GM21529 (cell line): ENCODE results near the gene HMGB2.

ENCODE experiments used
- ATAC-seq: cut with Tn5 transposase; IDR thresholded peaks from one replicate; pipeline ENCODE4 v1.9.1; 2021; ENCODE audit not compliant: unreplicated experiment

HMGB2 gene

DNA sequence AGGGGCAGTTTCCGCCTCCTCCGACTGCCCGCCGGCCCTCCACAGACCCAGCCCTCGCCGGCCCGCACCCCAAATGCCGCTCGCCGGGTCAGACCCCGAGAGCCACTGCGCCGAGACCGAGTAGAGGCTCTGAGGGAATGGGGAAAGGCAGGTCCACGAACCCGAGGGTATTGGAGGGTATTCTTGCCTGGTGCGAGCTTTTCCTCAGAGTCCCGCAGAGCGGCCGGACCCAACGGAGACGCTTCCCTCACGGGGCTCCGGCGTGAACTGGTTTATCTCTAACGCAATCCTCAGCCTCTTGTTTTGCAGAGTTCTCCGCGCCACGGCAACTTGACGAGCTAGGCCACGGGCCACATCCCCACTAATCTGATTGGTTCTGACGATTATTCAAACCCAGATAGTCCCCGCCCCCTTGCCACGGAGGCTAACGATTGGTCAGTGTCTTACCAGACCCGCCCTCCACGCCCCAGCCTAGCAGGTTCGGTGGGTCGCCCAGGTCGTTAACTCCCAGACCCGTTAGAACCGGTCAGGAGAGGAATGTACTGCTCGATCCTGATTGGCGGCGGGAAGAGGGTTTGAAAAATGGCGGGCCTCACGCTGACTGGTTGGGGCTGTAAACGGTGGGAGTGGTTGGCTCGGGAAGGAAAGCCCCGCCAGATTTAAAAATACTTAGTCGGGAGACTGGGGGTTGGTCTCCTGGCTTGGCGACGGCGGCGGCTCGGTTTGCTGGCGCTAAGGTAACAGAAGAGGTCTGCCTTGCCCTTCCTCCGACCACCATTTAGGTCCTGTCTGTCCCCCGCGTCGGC, at the start of gene HMGB2:
Gene HMGB2 (minus strand): TSS at position 274 of the 806 bp plus-strand sequence. CDS start 709 bp downstream, outside the sequence.
- peak; percentile 89 for ATAC-seq

DNA sequence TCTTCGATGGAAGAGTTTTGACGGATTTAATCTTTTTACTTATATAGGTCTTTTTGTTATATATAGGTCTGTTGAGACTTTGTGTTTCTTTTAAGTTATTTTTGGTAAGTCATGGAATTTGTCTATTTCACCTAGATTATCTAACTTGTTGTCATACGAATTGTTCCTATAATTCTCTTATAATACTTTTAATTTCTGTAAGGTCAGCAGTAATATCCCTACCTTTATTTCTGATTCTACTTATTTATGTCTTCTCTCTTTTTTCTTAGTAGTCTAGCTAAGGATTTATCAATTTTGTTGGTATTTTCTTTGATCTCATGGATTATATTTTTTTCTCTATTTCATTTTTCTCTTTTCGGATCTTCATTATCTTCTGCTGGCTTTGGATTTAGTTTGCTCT, 48.2 kb upstream of the HMGB2 start:
- ATAC-seq, result no peak

DNA sequence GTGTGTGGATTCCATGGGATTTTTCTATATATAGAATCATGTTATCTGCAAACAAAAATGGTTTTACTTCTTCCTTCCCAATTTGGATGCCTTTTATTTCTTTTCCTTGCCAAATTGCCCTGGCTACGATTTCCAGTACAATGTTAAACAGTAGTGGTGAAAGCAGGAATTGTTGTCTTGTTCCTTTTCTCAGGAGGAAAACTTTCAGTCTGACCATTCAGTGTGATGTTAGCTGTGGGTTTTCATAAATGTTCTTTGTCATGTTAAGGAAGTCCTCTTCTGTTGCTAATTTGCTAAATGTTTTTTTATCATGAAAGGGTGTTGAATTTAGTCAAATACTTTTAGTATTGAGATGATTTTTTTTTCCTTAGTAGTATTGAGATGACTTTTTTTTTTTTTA, 47.5 kb upstream of the HMGB2 start:
- no peak for ATAC-seq

GRCh38 chr4:173380987-173381386, 46.8 kb upstream of the HMGB2 start:
- no peak for ATAC-seq

DNA sequence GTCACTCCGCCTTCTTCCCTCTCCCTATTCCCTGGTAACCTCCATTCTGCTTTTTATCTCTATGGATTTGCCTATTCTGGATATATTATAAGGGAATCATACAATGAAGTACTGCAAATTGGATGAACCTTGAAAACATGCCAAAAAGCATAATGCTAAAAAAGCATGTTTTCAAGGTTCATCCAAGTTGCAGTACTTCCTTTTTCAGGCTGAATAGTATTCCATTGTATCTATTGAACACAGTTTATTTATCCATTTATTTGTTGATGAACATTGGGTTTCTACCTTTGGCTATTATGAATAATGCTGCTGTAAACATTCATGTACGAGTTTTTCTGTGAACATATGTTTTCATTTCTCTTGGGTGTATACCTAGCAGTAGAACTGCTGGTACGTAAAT, 45.8 kb upstream of the HMGB2 start:
- ATAC-seq, result no peak

- no peak for ATAC-seq
Measured at GRCh38 chr4:173374588-173374987, 40.4 kb upstream of the HMGB2 start.

DNA sequence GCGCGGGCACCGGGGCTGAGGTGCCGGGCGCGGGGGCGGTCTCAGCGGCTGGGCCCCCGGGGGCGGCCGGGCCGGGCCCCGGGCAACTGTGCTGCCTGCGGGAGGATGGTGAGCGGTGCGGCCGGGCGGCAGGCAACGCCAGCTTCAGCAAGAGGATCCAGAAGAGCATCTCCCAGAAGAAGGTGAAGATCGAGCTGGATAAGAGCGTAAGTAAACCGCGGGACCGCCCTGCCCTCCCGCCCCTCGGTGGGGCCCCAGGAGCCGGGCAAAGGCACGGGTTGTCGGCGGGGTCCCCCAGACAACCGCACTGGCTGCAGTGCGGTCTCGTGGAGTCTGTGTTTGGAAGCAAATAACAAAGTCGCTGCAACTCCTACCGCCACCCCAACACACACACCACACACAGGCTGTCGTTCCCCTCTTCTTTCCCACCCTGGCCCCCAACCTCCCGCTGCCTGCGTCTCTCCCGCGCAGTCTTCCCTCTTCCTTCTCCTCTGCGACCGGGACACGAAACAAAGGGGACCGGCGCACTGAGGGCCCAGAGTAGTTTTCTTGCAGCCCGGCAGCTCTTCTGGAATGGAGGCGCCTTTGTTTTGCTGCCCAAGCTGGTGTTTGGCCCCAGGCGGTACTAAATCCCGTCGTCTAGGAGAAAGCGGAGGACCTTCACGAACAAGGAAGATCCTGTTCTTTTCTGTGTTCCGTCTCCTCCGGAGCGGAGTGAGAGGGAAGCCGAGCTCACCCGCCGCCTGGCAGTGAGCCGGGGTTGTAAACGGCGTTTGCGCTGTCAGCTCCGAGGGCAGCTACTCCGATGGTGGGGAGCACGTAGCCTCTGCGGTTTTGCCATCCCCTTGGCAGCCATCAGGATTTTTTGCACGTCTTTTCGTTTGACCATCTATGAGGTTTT, 37.4 kb upstream of the HMGB2 start:
- peak; percentile 22 for ATAC-seq

- peak; percentile 69 for ATAC-seq
Measured at GRCh38 chr4:173370477-173371291, 36.5 kb upstream of the HMGB2 start, which contains the start of gene SAP30. TSS of gene SAP30 (plus strand) at chr4:173370954. CDS start at chr4:173371183, 229 bp downstream.

DNA sequence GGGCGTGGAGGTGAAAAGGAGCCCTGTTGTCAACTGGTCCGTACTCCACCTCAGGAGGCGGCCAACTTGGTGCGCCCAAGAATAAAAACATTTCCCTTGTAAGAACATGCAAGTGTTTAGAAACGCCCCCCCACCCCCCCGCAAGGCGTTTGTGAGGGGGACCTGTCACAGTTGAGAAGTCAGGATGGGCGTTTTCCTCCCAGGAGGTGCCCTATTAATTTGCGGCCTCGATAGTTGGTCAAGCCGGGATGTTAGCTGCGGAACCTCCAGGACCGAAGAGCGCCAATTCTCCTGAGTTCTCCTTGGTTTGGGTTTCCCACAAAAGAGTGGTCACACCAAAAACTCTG, 35.9 kb upstream of the HMGB2 start:
- ATAC-seq, result peak; percentile 3

DNA sequence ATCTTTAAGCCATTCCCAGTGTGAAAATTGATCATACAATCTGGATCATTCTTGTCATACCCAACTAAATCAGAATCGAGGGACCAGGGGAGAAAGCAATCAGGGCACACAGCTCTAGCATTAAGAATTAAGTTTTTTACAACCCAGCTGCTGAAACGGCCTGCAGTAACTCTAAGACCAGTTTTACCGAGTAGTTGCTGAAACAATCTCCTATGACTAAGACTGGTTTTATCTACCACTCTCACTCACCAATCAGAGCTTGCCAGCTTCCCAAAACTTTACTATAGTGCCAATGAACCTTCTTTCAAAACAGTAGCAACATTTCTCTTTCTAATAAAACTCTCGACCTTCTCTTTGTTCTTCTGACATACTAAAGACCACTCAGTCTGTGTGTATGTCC, 33.8 kb upstream of the HMGB2 start:
- ATAC-seq, result no peak

- peak; percentile 15 for ATAC-seq
Measured at GRCh38 chr4:173367285-173367684, 33.1 kb upstream of the HMGB2 start.

DNA sequence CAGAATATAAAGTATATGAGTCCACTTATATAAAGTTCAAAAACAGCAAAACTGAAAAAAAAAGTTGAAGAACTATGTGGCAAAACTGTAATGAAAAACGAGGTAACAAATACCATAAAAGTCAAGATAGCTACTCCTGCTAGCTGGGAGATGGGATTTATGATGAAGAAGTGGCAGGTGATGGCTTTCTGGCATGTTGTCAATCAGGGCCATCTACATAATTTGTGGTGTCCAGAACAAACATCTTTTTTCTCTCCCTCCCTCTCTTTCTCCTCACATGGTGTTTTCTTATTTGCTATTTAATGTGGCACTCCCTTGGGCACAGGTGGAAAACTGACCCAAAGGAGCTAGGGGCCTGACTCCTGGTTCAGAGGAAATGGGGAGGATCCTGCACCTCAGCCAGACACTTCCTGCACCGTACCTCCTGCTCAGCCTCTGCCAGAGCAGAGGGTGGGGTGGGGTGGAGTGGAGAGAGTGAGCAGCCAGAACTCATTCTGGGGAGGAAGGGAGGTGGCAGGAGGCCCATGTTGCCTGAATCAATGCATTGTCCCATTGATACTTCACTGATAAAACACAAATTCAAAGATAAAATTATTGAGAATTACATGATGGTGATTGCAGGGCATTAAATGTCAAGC, 31.3 kb upstream of the HMGB2 start:
- no peak for ATAC-seq

- ATAC-seq, result no peak
Measured at GRCh38 chr4:173362666-173363065, 28.5 kb upstream of the HMGB2 start.

DNA sequence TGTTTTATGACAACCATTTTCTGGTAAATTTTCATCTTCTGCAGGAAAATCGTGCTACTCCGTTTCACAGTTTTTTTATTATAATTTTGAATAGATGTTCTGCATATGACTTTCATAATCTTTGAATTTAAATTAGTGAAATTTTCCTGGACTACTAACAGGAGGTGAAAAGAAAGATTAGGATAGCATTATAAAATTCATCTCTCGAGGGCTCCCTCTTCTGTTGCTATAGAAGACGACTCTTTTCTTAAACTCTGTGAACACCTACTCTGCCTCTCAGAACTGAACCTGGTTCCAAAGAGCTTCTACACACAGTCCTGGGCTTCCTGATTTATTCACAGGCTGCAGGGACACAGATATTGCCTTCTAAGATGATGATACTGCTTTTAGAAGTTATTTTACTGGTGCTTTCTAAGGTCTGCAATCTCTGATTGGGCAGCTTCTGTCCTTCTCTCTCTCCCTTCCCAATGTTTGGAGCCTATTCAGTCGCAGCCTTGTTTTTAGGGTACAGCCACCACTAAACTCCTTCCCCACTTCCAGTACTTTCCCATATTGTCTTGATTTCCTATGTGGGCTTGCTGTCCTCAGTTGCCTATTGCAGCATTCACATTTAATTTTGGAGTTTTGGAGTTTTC, 26.5 kb upstream of the HMGB2 start:
- ATAC-seq, result no peak

DNA sequence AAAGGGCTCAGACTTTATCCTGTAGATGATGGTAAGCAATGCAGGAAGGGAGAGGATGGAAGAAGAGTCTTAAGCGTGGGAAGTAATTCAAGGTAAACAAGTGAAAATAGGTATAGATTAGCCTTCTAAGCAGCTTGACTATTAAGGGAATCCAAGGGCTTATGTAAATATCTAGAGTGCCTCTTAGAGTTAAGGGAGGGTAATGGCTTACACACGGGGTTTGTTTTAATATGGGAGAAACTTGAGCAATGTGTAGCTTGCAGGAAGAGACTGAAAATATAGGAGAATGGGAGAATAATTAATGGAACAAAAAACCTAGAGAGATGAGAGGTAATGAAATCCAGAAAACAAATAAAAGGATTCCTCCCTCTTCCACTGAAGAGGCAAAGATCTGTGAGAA, 23.8 kb upstream of the HMGB2 start:
- no peak for ATAC-seq

DNA sequence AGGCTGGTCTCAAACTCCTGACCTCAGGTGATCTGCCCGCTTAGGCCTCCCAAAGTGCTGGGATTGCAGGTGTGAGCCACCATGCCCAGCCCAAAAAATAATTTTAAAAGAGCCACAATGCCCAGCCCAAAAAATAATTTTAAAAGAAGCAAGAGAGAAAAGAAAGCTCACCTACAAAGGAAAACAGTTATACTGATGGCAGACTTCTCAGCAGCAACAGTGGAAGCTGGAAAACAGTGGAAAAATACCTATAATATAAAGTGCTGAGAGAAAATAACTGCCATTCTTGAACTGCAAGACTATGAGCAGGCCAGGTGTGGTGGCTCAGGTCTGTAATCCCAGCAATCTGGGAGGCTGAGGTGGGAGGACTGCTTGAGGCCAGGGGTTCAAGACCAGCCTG, 13.3 kb upstream of the HMGB2 start:
- ATAC-seq, result no peak

DNA sequence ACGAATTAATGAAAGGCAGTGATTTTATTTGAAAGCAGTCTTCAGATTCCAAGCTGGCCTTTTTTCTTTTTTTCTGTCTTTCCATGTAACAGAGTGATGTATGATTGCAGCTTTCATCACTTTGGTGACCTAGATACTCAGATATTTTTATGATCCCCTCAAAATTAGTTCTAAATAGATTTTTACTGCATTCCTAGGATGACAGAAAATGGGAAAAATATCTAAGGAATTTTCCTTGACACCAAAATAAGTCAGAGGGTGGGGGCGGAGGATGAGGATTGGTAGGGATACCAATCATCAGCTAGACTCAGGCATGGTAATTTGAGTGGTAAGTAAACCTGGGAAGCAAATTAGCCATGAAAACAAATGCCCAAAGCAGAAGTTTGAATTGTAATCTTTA, 11.9 kb upstream of the HMGB2 start:
- ATAC-seq, result no peak

GRCh38 chr4:173345648-173346047, 11.5 kb upstream of the HMGB2 start:
- no peak for ATAC-seq

- ATAC-seq, result no peak
Measured at GRCh38 chr4:173343832-173344397, 9.8 kb upstream of the HMGB2 start.

- ATAC-seq, result no peak
Measured at GRCh38 chr4:173337463-173337862, 3.3 kb upstream of the HMGB2 start.
